ENCODE results near the gene COQ10A. TPM values are rescaled to one million over a fixed set of nuclear protein-coding genes. Genes with fewer than 3 reads are reported as not detected.

The COQ10A gene
- total RNA-seq (2014; rRNA removed; shearing (Covaris generic)), result 4.5 and 8.1 TPM in 2 replicates

- peak; percentile 84 for DNase-seq (ENCODE audit: low spot score)
Measured at GRCh38 chr12:56266693-56267442, at the start of gene COQ10A. TSS of gene COQ10A (plus strand) at chr12:56266942. CDS start at chr12:56267119, 177 bp downstream.

- no peak for DNase-seq (ENCODE audit: low spot score)
Measured at GRCh38 chr12:56219840-56220239, 46.9 kb upstream of the COQ10A start.

- DNase-seq (ENCODE audit: low spot score), result no peak
Measured at GRCh38 chr12:56220611-56221231, 46.0 kb upstream of the COQ10A start.

- DNase-seq (ENCODE audit: low spot score), result no peak
Measured at GRCh38 chr12:56221232-56221756, 45.4 kb upstream of the COQ10A start.

- peak; percentile 96 for DNase-seq (ENCODE audit: low spot score)
Measured at GRCh38 chr12:56221757-56222530, 44.8 kb upstream of the COQ10A start, which contains the start of gene RNF41. TSS of gene RNF41 (minus strand) at chr12:56221922. CDS start at chr12:56214047, 7,875 bp downstream.

GRCh38 chr12:56222531-56222895, 44.2 kb upstream of the COQ10A start:
- no peak for DNase-seq (ENCODE audit: low spot score)

GRCh38 chr12:56223571-56224101, 43.1 kb upstream of the COQ10A start:
- no peak for DNase-seq (ENCODE audit: low spot score)

GRCh38 chr12:56224102-56224701, 42.5 kb upstream of the COQ10A start, which contains the start of gene NABP2:
TSS of gene NABP2 (plus strand) at chr12:56224342. CDS start at chr12:56224857, 515 bp downstream.
- DNase-seq (ENCODE audit: low spot score), result peak; percentile 96

GRCh38 chr12:56224954-56225353, 41.8 kb upstream of the COQ10A start:
- DNase-seq (ENCODE audit: low spot score), result no peak

- no peak for DNase-seq (ENCODE audit: low spot score)
Measured at GRCh38 chr12:56229082-56229481, 37.7 kb upstream of the COQ10A start.

GRCh38 chr12:56229916-56230431, 36.8 kb upstream of the COQ10A start, which contains the start of gene SLC39A5:
TSS of gene SLC39A5 (plus strand) at chr12:56230051. CDS start at chr12:56231275, 1,224 bp downstream.
- no peak for DNase-seq (ENCODE audit: low spot score)

GRCh38 chr12:56230432-56231183, 36.1 kb upstream of the COQ10A start:
- DNase-seq (ENCODE audit: low spot score), result no peak

- no peak for DNase-seq (ENCODE audit: low spot score)
Measured at GRCh38 chr12:56231184-56231582, 35.6 kb upstream of the COQ10A start.

- no peak for DNase-seq (ENCODE audit: low spot score)
Measured at GRCh38 chr12:56234746-56235436, 31.9 kb upstream of the COQ10A start.

GRCh38 chr12:56236091-56236490, 30.7 kb upstream of the COQ10A start:
- no peak for DNase-seq (ENCODE audit: low spot score)

- DNase-seq (ENCODE audit: low spot score), result no peak
Measured at GRCh38 chr12:56236985-56237384, 29.8 kb upstream of the COQ10A start.

- no peak for DNase-seq (ENCODE audit: low spot score)
Measured at GRCh38 chr12:56237552-56237951, 29.2 kb upstream of the COQ10A start.

- no peak for DNase-seq (ENCODE audit: low spot score)
Measured at GRCh38 chr12:56241424-56242303, 25.1 kb upstream of the COQ10A start.

- no peak for DNase-seq (ENCODE audit: low spot score)
Measured at GRCh38 chr12:56242986-56243385, 23.8 kb upstream of the COQ10A start.

Data from H4 (cell line).